DOHH2 (cell line): Measurements from ENCODE around the gene CUBN.

ENCODE experiments used
- H3F3A ChIP-seq: fragments of 200-600 bp; sonication (generic), shearing (Covaris generic); 2 replicates; pipeline ENCODE4 v1.6.0; 2016; ENCODE audit warnings: antibody characterized with exemption, mild to moderate bottlenecking; ENCODE audit not compliant: control insufficient read depth, insufficient read depth
- H3K27ac ChIP-seq: fragments of 200-600 bp; sonication (generic); 2 replicates; pipeline ENCODE4 v1.5.1; 2014; ENCODE audit warnings: low read depth, mild to moderate bottlenecking, low read length, moderate library complexity
- H3K27me3 ChIP-seq: fragments of 200-600 bp; sonication (generic); 2 replicates; pipeline ENCODE4 v1.6.1; 2014; ENCODE audit warnings: mild to moderate bottlenecking, low read length, mixed read lengths; ENCODE audit not compliant: control insufficient read depth
- H3K36me3 ChIP-seq: fragments of 200-600 bp; sonication (generic); 2 replicates; pipeline ENCODE4 v1.6.1; 2014; ENCODE audit warnings: mild to moderate bottlenecking, low read length, moderate library complexity, mixed read lengths; ENCODE audit not compliant: control insufficient read depth
- H3K4me1 ChIP-seq: fragments of 200-600 bp; sonication (generic); 2 replicates; pipeline ENCODE4 v1.6.1; 2014; ENCODE audit warnings: mild to moderate bottlenecking, low read length, mixed read lengths; ENCODE audit not compliant: control insufficient read depth
- H3K4me2 ChIP-seq: fragments of 200-600 bp; sonication (generic); 2 replicates; pipeline ENCODE4 v1.6.0; 2014; ENCODE audit warnings: mild to moderate bottlenecking, low read length, moderate library complexity
- H3K4me3 ChIP-seq: fragments of 200-600 bp; sonication (generic); 2 replicates; pipeline ENCODE4 v1.5.1; 2014; ENCODE audit warnings: mild to moderate bottlenecking, low read length, mixed read lengths
- H3K79me2 ChIP-seq: fragments of 200-600 bp; sonication (generic); 2 replicates; pipeline ENCODE4 v1.6.1; 2014; ENCODE audit warnings: mild to moderate bottlenecking, low read length, mixed read lengths; ENCODE audit not compliant: control insufficient read depth
- H3K9me2 ChIP-seq: fragments of 200-600 bp; sonication (generic); replicated peaks from 2 replicates; pipeline ENCODE4 v1.6.1; 2014; ENCODE audit warnings: mild to moderate bottlenecking, low read length, mixed read lengths; ENCODE audit not compliant: control insufficient read depth
- H3K9me3 ChIP-seq: fragments of 200-600 bp; sonication (generic); 2 replicates; pipeline ENCODE4 v1.6.1; 2014; ENCODE audit warnings: antibody characterized with exemption, low read length, mixed read lengths; ENCODE audit not compliant: control insufficient read depth, insufficient read depth
- H4K20me1 ChIP-seq: fragments of 200-600 bp; sonication (generic); 2 replicates; pipeline ENCODE4 v1.6.0; 2014; ENCODE audit warnings: low read depth, mild to moderate bottlenecking, antibody characterized with exemption, low read length, moderate library complexity; ENCODE audit not compliant: control insufficient read depth, insufficient read depth
- EZH2phosphoT487 ChIP-seq: fragments of 200-600 bp; sonication (generic); IDR thresholded peaks from 2 replicates; pipeline ENCODE4 v1.6.1; 2017; ENCODE audit warnings: borderline replicate concordance, mild to moderate bottlenecking, antibody characterized with exemption, low read length, moderate library complexity, mixed read lengths
- TF ChIP-seq, protein P1 (sequence below): fragments of 200-600 bp; sonication (generic); IDR thresholded peaks from one replicate; pipeline ENCODE4 v1.5.1; 2014; ENCODE audit warnings: antibody characterized with exemption, mild to moderate bottlenecking, low read depth, low read length; ENCODE audit not compliant: poor library complexity, severe bottlenecking

Gene CUBN

DNA sequence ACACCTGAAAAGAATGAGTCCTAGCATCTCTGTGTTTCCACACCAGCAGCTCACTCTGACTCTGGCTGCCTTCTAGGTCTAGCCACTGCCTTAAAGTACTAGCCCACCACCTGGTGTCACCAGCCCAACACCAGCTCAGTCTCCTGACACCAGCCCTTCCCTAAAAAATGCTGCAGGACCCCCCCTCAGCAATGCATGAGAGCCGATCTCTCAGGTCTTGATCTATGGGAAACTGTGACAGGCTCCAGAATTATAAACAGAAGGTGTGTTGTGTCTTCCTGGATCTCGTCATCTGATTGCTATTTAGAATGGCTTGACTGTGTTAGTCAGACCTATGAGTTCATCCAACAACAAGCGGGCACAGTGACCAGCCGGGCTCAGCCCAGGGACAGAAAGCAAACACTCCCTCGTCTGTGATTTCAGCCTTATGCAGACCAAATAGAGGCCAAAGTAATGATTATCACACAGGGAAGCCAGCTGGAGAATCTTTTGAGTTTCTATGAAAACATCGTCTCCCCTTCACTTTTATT, 66.6 kb downstream of the CUBN start:
- no peaks in the 10 kb centered on the region for H3K27me3 ChIP-seq
- TF ChIP-seq EZH2phosphoT487, result no peak
- TF ChIP-seq, protein P1, sequence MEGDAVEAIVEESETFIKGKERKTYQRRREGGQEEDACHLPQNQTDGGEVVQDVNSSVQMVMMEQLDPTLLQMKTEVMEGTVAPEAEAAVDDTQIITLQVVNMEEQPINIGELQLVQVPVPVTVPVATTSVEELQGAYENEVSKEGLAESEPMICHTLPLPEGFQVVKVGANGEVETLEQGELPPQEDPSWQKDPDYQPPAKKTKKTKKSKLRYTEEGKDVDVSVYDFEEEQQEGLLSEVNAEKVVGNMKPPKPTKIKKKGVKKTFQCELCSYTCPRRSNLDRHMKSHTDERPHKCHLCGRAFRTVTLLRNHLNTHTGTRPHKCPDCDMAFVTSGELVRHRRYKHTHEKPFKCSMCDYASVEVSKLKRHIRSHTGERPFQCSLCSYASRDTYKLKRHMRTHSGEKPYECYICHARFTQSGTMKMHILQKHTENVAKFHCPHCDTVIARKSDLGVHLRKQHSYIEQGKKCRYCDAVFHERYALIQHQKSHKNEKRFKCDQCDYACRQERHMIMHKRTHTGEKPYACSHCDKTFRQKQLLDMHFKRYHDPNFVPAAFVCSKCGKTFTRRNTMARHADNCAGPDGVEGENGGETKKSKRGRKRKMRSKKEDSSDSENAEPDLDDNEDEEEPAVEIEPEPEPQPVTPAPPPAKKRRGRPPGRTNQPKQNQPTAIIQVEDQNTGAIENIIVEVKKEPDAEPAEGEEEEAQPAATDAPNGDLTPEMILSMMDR, result no peak
- H3F3A ChIP-seq, result no peaks in the 10 kb centered on the region
- H3K36me3 ChIP-seq, result no peaks in the 10 kb centered on the region
- no peaks in the 10 kb centered on the region for H3K4me1 ChIP-seq
- no peaks in the 10 kb centered on the region for H3K9me3 ChIP-seq
- no peak overlapping the region for H3K4me3 ChIP-seq
- H4K20me1 ChIP-seq, result no peaks in the 10 kb centered on the region
- H3K9me2 ChIP-seq, result no peaks in the 10 kb centered on the region
- H3K4me2 ChIP-seq, result no peak overlapping the region
- H3K79me2 ChIP-seq, result no peaks in the 10 kb centered on the region
- no peak overlapping the region for H3K27ac ChIP-seq

DNA sequence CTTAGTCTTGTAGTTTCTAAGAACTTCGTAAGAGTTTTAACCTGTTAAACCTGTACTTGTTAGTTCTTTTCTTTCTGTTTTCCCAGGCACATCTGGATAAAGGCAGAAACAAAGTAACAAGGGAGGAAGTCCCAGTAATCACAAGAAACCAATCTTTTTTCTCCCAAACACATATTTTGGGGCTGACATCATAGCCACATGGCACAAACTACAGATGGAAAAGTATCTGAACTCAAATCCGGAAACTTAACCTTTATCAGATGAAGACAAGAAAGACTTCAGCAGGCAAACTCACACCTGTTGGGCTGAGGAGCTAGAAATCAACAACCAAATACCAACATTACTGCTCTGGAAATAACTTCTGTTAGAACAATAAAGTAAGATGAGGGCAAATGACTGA, 67.1 kb downstream of the CUBN start:
- Histone ChIP-seq H3K79me2 (no peaks in the 10 kb centered on the region), H3K27me3 (no peaks in the 10 kb centered on the region), H4K20me1 (no peaks in the 10 kb centered on the region), H3K9me2 (no peaks in the 10 kb centered on the region), H3K4me3 (no peak overlapping the region), H3K36me3 (no peaks in the 10 kb centered on the region), H3K4me2 (no peak overlapping the region), H3K27ac (no peak overlapping the region), H3K4me1 (no peaks in the 10 kb centered on the region), H3K9me3 (no peaks in the 10 kb centered on the region), H3F3A (no peaks in the 10 kb centered on the region)
- no peak for TF ChIP-seq EZH2phosphoT487
- TF ChIP-seq, protein P1, result no peak

DNA sequence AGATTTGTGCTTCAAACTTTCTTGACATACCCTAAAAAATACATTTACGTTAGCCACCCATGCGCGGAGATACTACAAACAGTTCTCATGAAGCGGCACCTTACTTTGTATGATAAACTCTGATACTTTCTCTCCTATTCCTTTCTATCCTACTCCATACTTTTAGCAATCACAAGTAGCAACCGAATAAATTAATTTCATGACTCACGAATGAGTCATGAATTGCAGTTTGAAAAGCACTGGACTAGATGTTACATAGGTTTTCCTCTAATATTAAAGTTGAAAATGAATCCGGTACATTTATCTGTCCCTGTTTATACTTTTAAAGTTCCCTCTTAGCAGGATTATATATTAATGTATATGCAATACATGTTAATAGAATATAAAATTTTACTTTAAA, 67.6 kb downstream of the CUBN start:
- Histone ChIP-seq H3K4me1 (no peaks in the 10 kb centered on the region), H3K4me3 (no peak overlapping the region)

More for the DNA sequence above, 67.6 kb downstream of the CUBN start:
- H3K36me3 ChIP-seq, result no peaks in the 10 kb centered on the region
- H3K9me2 ChIP-seq, result no peaks in the 10 kb centered on the region
- no peaks in the 10 kb centered on the region for H3K9me3 ChIP-seq
- no peaks in the 10 kb centered on the region for H4K20me1 ChIP-seq
- H3K4me2 ChIP-seq, result no peak overlapping the region
- no peaks in the 10 kb centered on the region for H3K27me3 ChIP-seq
- no peaks in the 10 kb centered on the region for H3F3A ChIP-seq
- no peaks in the 10 kb centered on the region for H3K79me2 ChIP-seq
- no peak overlapping the region for H3K27ac ChIP-seq
- no peak for TF ChIP-seq EZH2phosphoT487
- TF ChIP-seq, protein P1, result no peak
